HG03159 (cell line): ENCODE measurements around the gene KDM7A.
A peak's percentile ranks its signal among the peaks of the same experiment; 100 is the strongest.

Source experiments
- ATAC-seq: cut with Tn5 transposase; IDR thresholded peaks from one replicate; pipeline ENCODE4 v1.9.1; 2021; ENCODE audit warnings: mild to moderate bottlenecking, moderate library complexity; ENCODE audit not compliant: unreplicated experiment

Gene KDM7A, protein sequence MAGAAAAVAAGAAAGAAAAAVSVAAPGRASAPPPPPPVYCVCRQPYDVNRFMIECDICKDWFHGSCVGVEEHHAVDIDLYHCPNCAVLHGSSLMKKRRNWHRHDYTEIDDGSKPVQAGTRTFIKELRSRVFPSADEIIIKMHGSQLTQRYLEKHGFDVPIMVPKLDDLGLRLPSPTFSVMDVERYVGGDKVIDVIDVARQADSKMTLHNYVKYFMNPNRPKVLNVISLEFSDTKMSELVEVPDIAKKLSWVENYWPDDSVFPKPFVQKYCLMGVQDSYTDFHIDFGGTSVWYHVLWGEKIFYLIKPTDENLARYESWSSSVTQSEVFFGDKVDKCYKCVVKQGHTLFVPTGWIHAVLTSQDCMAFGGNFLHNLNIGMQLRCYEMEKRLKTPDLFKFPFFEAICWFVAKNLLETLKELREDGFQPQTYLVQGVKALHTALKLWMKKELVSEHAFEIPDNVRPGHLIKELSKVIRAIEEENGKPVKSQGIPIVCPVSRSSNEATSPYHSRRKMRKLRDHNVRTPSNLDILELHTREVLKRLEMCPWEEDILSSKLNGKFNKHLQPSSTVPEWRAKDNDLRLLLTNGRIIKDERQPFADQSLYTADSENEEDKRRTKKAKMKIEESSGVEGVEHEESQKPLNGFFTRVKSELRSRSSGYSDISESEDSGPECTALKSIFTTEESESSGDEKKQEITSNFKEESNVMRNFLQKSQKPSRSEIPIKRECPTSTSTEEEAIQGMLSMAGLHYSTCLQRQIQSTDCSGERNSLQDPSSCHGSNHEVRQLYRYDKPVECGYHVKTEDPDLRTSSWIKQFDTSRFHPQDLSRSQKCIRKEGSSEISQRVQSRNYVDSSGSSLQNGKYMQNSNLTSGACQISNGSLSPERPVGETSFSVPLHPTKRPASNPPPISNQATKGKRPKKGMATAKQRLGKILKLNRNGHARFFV

DNA sequence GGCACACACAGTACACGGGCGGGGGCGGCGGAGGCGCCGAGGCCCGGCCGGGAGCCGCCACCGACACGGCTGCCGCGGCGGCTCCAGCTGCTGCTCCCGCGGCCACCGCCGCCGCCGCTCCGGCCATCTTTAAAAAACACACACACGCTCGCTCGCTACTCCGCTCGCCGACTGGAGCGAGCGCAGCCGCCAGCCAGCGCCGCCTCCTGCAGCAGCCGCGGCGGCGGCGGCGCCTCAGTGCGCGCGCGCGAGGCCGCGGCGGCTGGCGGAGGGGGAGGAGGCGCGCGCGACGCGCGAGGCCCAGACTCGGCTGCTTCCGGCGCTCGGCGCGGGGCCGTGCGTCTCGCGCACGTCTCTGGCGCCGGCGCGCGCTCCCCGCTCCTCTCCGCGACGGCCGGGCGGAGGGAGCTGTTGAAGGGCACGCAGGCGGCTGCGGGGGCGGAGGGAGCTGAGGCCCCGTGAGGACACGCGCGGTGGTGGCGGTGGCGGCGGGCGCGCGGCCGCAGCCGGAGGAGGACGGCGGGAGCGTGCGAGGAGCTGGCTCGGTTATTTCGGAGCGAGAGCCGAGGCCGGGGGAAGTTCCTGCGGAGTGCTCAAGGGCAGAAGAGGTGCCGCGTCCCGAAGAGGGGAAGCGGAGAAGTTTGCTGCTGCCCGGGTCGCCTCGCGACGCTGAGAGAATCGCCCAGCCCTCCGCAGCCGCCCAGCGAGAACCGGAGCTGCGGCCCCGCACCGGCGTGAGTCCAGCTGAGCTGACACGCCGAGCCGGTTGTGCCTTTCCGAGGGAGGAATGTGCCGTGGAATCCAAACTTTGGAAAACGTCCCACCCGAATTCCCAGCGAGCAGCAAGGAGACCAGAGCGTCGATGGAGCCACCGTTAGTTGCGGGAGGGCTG lies at the start of gene KDM7A:
Gene KDM7A, minus strand, starts transcription at position 173 of the 892 bp plus-strand sequence. Its CDS starts 46 bp downstream, at position 127.
- peak; percentile 63 for ATAC-seq

DNA sequence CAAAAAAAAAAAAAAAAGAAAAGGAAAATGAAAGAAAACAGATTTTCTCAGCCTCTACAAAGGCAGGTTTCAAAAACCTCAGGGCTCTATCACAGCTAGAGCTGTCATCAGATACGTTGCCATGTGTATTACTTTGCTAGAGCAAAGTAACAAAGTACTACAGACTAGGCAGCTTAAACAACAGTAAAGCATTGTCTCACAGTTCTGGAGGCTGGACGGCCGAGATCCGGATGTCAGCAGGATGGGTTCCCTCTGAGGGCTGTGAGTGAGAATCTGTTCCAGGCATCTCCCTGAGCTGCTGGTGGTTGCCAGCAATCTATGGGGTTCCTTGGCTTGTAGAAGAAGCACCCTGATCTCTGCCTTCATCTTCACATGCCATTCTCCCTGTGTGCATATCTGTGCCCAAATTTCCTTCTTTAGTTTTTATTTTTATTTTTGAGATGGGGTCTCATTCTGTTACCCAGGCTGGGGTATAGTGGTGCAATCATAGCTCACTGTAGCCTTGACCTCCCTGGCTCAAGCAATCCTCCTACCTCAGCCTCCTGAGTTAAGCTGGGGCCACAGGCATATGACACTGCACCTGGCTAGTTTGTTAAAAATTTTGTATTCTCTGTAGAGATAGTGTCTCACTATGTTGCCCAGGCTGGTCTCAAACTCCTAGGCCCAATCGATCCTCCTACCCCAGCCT lies 48.9 kb upstream of the KDM7A start:
- no peak for ATAC-seq

DNA sequence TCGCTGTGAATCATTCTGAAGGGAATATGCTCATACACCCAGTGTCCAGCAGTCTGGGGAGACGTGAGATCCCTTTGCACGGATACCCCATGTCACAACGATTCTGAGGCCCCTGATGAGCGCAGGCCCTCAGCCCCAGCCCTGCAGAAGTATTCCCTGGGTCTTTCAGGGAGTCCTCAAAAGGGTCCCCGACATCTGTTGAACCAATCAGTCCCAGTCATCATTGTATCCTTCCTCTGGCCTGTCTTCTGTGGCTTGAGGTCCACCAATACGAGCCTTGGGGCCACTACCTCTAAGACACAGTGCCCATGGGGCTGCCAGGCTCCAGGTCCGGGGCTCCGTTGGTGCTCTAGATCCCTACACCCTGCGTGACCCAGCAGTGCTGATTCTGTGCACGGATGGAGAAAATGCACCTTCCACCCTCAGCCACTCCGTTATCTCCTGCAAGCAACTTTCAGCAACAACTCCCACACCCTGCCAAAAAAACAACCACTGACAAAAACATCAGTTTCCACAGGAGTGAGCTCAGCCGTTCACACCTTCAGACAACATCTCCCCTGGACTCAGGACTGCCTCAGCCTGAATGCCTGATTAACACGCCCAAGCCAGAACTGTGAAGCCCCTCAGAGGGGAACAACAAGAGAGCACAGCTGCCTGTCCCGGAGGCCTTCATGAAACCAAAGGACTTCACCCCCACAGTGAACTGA lies 46.9 kb upstream of the KDM7A start:
- no peak for ATAC-seq

DNA sequence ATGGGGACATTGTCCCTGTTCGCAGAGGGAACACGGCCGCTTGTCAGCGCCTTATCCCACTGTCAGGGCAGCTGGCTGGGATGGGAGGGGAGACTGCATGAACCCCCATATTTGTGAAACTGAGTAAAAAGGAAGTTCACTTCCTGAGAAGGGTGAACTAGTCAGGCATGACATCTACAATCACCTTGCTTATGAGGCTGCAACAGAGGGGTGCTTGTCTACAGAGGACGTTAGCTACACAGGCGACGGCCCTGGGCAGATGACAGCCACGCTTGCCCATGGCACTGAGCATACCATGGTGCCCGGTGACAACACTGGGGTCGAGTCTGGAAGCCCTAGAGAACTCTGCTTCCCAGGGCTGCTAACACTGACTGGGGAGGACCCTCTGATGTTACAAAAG lies 46.0 kb upstream of the KDM7A start:
- ATAC-seq = peak; percentile 49

DNA sequence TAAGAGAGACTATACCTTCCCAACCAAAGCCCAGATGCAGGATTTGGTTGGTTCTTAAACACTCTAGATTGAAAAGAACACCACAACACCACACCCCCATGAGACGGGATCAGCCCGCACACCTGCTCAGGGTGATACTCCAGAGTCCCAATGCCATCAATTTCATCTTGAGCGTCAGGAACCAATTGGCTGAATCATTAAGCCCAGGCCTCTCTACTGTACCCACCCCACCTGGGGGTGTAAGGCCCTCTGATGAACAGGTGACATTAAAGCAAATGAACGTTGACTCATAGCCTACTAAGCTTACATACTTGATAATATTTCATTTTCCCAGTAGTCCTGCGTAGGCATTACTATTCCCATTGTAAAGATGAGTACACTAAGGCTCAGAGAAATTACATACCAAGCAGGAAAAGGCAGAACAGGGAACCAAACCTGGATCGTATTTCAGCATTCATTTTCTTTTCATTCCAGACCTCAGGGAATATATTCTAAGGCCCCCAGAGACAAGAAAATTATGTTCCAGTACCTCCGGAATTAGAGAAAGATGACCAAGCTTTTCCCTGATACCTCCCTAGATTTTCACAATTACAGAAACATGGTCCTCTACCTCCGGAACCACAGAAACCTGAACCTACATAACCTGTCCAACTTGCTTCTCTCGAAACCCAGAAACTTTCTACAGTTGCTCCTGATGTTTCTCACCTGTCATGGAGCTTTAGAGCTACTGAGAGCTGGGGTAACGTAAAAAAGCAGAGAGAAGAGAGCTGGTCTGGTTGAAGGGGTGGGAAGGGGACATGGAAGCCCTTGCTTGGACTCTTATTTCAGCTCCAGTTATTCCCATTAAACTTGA lies 43.1 kb upstream of the KDM7A start:
- no peak for ATAC-seq

DNA sequence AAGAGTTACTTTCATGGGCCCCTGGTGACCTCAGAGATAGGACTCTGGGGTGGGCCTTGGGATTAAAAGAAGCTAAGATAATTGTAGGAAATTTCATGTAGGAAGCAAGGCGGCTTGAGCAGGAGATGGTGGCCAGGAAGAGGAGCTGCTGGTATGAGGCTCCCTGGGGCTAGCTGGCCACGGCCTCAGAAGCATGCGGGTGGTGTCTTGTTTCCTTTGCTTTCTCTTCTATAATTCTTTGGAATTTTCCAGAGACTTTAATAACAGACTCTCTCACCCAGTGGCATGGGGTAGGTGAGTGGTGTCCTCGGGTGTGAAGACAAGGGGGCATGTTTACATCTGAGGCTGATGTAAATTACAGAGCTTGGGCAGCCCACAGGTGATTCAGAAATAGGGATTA lies 41.9 kb upstream of the KDM7A start:
- no peak for ATAC-seq

DNA sequence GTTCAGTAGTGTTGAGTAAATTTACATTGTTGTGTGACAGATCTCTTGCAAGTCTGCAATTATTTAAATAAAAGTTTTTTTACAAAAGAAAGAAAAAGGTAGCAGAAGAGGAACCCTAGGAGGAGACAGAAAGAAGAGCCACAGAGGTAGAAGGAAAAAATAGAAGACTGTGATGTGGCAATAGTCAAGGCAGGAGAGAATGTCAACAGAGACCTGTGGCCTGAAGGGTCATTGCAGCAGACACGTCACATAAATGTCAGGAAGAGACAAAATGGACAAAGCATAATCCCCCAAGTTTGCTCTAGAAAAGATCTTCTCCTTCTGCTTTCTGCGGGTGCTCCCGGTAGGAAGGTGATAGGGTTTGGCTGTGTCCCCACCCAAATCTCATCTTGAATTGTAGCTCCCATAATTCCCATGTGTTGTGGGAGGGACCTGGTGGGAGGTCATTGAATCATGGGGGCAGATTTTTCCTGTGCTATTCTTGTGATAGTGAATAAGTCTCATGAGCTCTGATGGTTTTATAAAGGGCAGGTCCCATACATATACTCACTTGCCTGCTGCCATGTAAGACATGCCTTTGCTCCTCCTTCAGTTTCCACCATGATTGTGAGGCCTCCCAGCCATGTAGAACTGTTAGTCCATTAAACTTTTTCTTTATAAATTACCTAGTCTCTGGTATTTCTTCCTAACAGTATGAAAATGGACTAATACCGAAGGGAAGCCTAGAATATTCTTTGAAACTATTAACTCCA lies 41.1 kb upstream of the KDM7A start:
- no peak for ATAC-seq

DNA sequence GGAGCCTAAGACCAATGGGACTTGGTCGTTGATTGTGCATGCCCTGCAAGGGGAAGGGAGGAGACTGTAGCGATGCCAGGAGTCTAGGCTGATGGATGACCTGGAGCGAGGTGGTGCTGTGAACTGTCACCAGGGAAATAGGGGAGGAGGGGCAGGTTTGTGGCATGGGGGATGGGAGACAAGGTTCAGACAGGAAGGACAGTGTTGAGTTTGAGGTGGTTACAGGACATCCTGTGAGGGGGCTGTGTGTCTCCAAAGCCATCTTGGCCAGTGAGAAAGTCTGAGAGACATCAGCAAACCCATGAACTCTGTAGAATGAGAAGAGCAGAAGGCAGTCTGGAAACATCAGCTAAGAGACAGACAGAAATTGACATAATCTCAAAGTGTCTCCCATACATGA lies 38.5 kb upstream of the KDM7A start:
- ATAC-seq = no peak

DNA sequence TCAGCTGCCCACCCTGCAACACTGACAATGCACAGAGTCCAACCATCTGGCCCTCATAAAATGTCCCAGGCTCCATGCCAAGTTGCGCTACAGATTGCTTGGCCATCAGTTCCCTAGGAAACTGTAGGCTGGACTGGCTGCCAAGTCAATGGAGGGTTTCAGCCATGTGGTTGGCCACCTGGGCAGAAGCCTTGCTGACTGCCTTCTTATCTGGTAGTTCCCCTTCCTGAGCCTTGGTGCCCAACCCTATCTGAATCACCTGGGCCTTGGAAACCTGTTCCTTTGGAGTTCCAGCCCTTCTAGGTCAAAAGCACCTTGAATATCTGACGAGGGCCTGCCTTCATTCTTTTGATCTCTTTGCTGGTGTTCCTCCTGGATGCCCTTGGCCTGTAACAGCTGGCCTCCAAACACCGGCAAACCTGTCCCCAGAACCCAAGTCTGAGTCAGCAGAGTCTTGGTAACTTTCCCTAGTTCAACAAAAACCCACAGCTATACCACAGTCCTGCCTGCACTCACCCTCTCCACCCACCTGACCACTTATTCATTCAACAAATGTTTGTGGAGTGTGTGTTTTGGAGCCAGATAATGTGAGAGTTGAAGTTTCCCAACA lies 37.4 kb upstream of the KDM7A start:
- no peak for ATAC-seq

DNA sequence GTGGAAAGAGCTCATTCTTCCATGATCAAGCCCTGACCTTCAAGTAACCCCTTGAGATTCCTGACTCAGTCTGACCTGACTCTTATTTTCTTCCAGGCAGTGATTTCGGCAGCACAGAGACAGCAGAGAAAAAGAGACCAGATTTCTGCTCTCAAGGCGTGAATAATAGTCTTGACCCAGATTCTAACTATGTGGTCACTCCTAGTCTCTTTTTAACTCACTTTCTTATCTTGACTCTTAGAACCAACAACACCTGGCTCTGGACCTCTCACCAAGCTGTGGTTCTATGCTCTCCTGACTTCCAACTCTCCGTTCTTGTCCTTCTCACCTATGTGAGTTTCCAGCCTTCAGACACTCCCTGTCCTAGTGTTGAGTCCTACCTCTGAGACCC lies 36.9 kb upstream of the KDM7A start:
- ATAC-seq = no peak

DNA sequence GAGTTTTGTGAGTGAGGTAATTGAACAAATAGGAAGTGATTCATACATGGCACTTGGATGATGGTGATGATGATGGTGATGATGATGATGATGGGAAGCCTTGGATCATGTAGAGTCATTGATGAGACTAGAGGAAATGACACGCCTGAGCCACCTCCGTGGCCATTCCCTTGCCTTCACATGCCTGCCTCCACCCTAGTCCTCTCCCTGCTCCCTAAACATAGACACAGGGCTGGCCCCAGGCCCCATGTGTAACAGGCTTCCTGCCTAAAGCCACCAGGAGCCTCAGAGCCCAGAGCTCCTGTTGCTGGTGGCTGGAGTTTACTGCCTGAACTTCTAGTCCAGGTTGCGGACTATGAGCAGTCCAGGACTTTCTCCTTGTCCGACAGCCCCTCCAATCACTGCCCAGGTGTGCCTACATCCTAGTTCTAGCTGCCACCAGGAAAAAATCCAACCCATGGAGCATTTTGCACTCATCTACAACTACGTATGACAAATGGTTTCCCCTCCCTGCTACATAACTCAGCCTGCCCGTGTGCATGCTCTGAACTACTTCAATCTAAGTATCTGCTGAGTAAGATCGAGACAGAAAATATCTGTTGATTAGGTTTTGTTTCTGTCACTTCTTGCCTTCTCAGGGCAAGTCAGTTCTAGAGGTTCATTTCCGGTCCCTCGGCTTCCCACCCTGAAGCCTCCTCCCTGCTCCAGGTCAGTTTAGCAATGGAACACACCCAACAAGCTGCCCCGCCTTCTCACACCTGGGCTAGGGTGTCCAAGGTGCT lies 35.5 kb upstream of the KDM7A start:
- peak; percentile 46 for ATAC-seq

DNA sequence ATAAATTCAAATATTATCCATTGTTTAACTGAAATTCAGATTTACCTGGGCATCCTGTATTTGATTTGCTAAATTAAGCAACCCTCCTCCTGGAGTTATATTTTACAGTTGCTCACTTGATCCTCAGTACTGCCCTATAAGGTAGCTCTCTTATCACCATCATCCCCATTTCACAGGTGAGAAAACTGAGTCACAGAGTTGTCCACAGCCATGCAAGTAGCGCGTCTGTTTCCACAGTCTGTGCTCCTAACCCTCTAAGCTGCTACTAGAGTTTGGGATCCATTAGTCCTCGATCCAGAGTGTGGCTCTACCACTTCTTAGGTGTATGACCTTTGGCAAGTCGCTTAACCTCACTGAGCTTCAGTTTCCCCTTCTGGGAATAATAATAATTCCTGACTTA lies 34.9 kb upstream of the KDM7A start:
- ATAC-seq = no peak

DNA sequence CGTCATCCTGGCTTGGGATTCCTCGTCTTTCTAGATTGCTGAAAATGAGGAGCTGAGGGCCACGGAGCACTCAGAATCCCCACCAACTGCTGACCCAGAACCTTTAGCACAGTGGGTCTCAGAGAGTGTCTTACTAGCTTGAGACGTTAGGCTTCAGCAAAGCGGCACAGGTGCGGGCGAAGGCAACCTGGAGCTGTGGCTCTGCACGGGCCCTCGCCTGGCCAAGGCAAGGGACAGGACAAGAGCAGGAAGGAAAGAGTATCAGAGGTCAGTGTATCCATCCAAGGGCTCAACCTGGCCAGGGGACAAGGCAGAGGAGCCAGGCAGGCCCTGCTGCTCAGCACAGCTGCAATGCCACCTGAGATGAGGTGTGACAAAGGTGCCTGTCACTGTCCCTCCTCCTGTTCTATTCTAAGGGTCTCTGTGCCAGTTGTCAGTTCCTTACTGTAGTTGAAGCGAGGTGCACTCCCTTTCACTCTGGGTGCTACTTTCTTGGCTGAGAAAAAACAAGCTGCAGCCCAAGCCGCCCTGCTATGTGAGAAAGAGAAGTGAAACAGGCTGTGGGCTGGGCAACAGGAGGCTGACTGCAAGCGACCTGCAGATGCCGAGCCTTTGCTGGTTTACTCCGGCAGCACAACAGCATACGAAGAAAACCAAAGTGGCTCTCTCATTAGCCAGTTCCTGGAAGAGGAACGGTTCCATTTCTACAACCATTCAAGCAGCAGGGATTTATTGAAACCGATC lies 33.3 kb upstream of the KDM7A start:
- peak; percentile 87 for ATAC-seq

DNA sequence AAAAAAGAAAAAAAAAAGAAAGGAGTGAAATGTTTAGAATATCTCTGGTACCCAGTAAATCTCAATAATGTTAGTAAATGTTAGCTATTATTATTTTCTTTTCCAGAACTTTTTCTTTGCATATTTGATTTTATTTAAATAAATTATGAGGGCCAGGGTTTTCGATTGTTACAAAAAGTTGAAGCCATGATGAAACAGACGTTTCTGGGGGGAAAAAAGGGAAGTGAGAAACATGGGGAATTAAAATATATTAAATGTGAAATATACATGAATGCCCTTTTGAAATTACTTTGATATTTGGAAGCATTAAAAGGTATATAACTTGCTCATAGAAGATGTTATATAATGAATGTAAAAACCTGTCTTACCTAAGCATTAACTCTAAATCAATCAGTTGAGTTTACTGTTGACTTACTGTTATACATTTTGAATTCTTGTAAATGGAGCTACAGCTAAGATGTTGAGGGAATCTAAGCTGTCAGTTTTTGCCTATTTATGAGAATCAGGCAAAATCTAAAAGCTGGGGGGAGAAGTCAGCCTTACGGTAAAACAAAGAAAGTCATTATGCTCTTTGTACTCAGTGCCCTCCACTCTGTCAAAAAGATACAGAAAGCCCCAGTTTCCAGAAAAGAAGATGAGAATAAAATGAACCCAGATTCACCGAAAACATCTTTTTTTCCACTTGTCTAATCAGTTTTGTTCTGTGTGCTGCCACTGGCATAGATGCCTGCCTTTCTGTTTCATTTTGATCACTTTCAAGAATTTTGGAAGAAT lies 30.0 kb upstream of the KDM7A start:
- no peak for ATAC-seq

DNA sequence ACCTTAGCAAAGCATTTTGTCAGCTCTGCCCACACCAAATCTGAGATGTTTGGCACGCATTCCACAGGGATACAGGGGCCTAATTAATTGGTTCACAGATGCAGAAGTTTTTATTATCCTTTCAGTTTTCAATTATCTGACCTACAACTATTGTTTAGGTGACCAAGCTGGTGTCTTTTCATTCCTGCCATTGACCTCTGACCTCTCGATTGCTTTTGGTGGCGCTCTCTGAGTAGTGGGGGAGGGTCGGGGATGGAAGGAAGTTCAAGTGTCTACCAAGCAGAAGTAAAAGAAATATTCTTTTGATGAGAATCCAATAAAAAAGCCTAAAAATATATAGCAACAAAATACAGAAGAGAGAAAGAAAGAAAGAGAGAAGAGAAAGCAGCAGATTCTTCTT lies 28.8 kb upstream of the KDM7A start:
- ATAC-seq = no peak
